ENCODE measurements around the gene SEMG1. TPM values are rescaled to one million over a fixed set of nuclear protein-coding genes. Genes with fewer than 3 reads are reported as not detected.

The SEMG1 gene
- total and polyA plus RNA-seq, 2 of the 8 experiments (the other 6 are each of a cell fraction or from before 2014, with no cell fraction given) = 3.0 to 5.8 TPM

- TF ChIP-seq CHD7 (IDR thresholded peaks at IDR 0.05; ENCODE audit: insufficient replicate concordance, low read length) = no peak
- no peak for TF ChIP-seq JUND (IDR thresholded peaks at IDR 0.05; ENCODE audit: low read length)
- TF ChIP-seq MAFK (IDR thresholded peaks at IDR 0.05; ENCODE audit: low read depth, low read length) = no peak
- no peak for TF ChIP-seq SIRT6 (IDR thresholded peaks at IDR 0.05; ENCODE audit: low read length)
- TF ChIP-seq TBP (IDR thresholded peaks at IDR 0.05; ENCODE audit: low read depth, low read length) = no peak
- no peak for TF ChIP-seq FOSL1 (IDR thresholded peaks at IDR 0.05; ENCODE audit: insufficient read depth, low read depth, low read length)
- peak; percentile 67 for TF ChIP-seq MAX (IDR thresholded peaks at IDR 0.05)
- no peak for TF ChIP-seq ATF3 (IDR thresholded peaks at IDR 0.05; ENCODE audit: insufficient read depth, low read depth, low read length)
- peak; percentile 58 for TF ChIP-seq E2F6 (IDR thresholded peaks at IDR 0.05)
Observed at GRCh38 chr20:45229264-45230056, 22.6 kb downstream of the SEMG1 start (continued).

Data from H1 (cell line).